GM19463 (cell line): ENCODE measurements around the gene TBX19.

ENCODE experiments used
- ATAC-seq: cut with Tn5 transposase; IDR thresholded peaks from one replicate; pipeline ENCODE4 v1.9.1; 2021; ENCODE audit warnings: mild to moderate bottlenecking, moderate library complexity; ENCODE audit not compliant: unreplicated experiment

The TBX19 gene

GRCh38 chr1:168317309-168317708 is 36.6 kb downstream of the TBX19 start:
- no peak for ATAC-seq

DNA sequence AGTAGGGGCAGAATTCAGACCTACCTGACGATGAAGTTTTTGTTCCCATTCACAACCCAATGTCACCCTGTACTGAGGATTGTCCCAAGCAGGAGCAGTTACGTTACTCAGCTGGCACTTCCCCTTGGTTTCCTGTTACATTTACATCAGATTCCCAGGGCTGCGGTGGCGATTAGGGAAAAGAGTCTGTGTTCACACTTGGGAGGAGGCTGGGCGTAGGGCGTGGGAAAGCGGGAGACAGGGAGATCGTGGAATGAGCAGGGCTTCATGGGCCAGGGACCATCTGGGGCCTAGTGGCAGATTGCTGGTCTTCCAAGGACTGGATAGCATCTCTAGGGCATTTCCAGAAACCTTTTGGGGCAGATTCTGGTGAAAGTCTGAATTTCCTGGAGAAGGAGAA is 39.0 kb downstream of the TBX19 start:
- no peak for ATAC-seq

- ATAC-seq, result no peak
Observed at GRCh38 chr1:168320149-168320548, 39.5 kb downstream of the TBX19 start.

- no peak for ATAC-seq
Observed at GRCh38 chr1:168320800-168321450, 40.2 kb downstream of the TBX19 start.

- ATAC-seq, result no peak
Observed at GRCh38 chr1:168321945-168322344, 41.3 kb downstream of the TBX19 start.

DNA sequence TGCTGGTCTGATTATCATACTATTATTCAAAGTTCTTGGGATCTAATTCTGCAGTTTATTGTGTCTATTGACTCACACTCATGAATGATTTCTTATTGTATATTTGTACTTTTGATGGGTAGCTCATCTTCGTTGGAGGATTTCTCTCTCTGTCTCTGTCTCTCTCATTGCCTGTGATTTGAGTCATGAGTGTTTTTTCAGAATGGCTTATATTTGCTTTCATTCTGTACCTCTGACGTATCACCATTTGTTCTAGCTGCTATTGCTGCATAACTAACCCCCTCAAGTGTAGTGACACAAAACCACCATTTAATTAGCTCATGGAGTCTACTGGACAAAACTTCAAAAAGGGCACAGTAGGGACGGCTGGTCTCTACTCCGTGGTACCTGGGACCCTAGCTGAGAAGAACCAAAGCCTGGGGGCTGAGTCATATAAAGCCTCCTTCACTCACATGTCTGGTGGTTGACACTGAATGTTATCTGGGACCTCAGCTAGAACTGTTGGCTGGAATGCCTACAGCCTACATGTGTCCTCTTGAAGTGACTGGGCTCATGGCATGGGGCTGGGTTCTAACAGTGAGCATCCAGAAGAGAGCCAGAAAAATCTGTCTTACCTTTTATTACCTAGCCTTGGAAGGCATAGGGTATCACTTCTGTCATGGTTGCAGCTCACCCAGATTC is 44.2 kb downstream of the TBX19 start:
- ATAC-seq, result no peak

DNA sequence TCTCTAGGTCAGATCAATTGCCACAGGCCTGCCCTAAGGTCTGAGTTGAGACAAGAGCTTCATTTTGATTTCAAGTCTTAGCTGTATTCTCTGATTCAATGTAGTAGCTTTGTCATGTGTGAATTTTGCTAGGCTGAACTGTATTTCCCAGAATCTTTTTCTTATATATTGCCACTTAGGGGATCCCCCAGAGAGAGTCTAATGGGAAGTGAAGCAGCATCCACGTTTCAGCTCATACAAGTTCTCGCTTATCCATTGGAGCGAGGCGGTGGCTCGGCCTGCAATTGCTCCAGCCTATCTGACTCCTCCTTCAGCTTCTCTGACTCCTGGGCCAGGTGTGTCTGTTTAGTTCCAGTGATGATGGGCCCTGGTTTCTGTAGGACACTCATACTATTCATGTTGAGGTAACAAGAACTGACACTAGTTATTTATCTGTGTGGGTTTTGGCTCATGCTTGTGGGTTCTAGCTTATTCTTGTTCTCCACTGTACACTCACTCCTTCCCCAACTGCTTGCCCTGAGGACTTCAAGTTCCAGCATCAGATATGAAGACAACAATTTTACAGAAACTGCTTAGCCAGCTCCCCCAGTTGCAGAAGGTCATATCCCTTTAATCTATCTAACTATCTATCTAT is 48.2 kb downstream of the TBX19 start:
- no peak for ATAC-seq

DNA sequence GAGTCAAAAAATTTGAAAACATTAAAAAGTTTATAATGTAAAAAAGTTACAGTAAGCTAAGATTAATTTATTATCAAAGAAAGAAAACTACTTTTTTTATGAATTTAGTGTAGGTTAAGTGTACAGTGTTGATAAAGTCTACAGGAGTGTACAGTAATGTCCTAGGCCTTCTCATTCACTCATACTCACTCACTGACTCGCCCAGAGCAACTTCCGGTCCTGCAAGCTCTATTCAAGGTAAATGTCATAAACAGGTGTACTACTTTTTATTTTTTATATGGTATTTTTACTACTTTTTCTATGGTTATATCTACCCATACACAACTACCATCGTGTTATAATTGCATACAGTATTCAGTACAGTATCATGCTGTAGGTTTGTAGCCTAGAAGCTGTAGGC is 49.6 kb downstream of the TBX19 start:
- ATAC-seq, result no peak

GRCh38 chr1:168331569-168331968 is 50.9 kb downstream of the TBX19 start:
- no peak for ATAC-seq

DNA sequence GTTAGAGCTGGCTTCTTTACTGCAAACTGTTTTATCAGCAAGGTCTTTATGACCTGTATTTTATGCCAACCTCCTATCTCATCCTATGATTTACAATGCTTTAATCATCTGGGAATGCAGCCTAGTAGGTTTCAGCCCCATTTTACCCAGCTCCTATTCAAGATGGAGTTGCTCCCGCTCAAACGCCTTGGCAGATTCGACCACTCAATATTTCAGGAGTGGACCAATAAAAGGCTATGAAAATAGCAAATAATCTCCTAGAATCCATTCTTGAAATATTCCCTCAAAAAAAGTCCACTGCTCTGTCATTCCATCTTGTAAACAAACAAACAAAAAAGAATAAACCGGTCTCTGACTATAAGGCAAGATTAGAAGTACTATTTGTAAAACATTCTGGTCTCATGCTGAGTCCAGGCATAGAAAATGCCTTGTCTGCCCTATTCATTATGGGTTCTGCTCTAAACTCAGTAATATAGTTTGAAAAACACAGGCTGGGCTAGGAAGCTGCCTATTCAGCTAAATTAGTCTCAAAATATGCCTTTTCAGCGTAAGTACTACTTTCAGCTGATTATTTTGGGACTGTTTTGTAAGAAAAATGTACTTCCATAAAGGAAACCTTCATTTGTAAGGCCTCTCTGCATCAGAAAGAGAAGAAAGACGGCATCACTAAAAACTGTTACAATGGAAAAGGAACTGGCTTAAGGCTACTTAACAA is 53.0 kb downstream of the TBX19 start:
- no peak for ATAC-seq

DNA sequence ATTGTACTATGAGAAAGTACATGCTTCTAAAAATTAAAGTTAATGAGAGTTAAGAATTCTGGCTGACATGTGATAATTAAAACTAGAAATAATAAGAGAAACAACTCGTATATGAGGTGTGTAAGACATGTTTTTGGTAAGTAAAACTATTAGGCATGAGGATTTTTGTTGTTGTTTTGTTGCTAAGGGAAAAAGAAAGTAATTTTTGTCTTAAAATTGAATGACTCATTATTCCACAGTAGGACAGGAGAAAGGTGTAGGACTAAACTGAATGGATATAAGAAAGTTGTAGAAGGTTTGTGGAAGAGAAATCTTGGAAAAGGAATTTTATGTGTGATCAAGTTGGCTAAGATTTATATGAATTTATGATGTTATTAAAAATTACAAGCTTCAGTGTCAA is 54.8 kb downstream of the TBX19 start:
- ATAC-seq, result no peak

DNA sequence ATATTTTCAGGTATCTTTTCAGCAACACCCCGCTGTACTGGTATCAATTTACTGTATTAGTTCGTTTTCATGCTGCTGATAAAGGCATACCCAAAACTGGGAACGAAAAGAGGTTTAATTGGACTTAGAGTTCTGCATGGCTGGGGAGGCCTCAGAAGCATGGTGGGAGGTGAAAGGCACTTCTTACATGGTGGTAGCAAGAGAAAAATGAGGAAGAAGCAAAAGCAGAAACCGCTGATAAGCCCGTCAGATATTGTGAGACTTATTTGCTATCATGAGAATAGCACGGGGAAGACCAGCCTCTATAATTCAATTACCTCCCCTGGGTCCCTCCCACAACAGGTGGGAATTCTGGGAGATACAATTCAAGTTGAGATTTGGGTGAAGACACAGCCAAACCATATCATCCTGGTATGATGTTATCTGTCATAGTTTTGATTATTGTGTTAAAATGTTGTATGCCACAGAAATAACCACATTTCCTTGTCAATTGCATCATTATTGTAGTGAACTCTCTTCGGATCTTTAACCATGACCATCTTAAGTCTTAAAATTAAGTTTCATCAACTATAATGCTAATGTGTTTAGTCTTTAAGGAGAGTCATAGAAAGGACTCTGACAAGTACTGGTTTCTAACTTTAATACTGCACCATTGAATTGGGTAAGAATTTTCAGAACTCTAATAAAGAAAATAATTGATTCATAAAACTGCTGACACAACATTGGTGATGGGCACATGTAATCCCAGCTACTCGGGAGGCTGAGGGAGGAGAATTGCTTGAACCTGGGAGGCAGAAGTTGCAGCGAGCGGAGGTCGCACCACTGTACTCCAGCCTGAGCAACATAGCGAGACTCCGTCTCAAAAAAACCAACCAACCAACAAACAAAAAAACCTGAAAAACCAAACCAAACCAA is 58.2 kb downstream of the TBX19 start:
- no peak for ATAC-seq

GRCh38 chr1:168340781-168341482 is 60.3 kb downstream of the TBX19 start:
- no peak for ATAC-seq

GRCh38 chr1:168341483-168341975 is 60.9 kb downstream of the TBX19 start:
- ATAC-seq, result no peak

GRCh38 chr1:168342572-168343280 is 62.0 kb downstream of the TBX19 start:
- peak; percentile 95 for ATAC-seq

DNA sequence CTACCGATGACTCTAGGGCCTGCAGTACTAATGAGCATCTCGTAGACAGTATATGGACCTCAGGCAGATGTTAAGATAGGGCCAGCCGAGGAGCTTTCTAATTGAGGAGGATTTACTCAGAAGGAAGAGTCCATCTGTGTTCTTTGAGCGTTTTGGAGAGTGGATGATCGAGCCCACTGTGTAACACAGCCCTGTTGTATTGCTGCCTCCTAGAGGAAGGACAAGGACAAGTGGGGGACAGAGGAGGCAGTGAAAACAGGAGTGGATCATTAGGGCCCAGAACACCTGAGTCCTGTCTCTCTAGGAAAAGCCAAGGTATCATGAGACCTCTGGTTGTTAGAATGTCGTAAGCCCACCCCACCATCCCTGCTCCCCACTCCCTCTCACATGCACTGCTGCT is 62.9 kb downstream of the TBX19 start:
- ATAC-seq, result no peak

DNA sequence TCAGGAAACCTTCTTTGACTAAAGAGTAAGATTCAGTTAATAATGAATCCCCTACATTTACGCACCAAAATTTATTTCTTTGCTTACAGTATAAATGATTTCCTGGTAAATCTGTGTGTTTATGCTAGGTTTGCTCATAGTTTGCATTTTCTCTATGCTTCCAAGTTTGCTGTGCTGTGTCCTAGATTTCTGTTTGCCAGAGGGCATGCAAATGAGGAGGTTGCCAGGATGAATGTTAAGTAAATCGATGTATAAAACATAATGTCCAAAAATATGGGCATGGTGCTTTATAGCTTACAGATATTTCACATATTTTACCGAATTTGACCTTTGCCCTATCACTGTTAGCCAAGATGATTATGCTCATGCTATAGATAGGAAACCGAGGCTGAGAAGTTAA is 63.8 kb downstream of the TBX19 start:
- ATAC-seq, result no peak

- no peak for ATAC-seq
Observed at GRCh38 chr1:168345939-168346338, 65.3 kb downstream of the TBX19 start.

GRCh38 chr1:168347630-168348029 is 67.0 kb downstream of the TBX19 start:
- no peak for ATAC-seq
